CD4-positive, alpha-beta memory T cell (primary cell): ENCODE data around the gene UBC. TPM values are rescaled to one million over a fixed set of nuclear protein-coding genes. Genes with fewer than 3 reads are reported as not detected.

Source experiments
- CTCF ChIA-PET: fragments of 350-600 bp; sonication (Branson Sonifier 250); formaldehyde crosslinking; loops from one replicate; lab custom pipeline; 2021; ENCODE audit warnings: inconsistent platforms; ENCODE audit not compliant: partially characterized antibody; lab: Charles Lee
- POLR2A ChIA-PET: fragments of 350-600 bp; sonication (Branson Sonifier 250); formaldehyde crosslinking; loops from one replicate; lab custom pipeline; 2021; ENCODE audit not compliant: partially characterized antibody; lab: Charles Lee
- DNase-seq, 5 donors: peaks; one replicate each; pipeline versions ENCODE4 v3.0.0 to v3.0.0-alpha.2; 2020 to 2022; ENCODE audit warnings: mixed read lengths in 1 of 5
- H3K27ac ChIP-seq: one replicate; pipeline ENCODE4 v1.7.0; 2013; ENCODE audit warnings: low read depth, low read length
- H3K27me3 ChIP-seq: 2 replicates; pipeline ENCODE4 v1.7.0; 2013; ENCODE audit warnings: mild to moderate bottlenecking, low read length, moderate library complexity; ENCODE audit not compliant: insufficient read depth
- H3K36me3 ChIP-seq: 2 replicates; pipeline ENCODE4 v1.7.0; 2013; ENCODE audit warnings: mild to moderate bottlenecking, low read length, moderate library complexity; ENCODE audit not compliant: insufficient read depth
- H3K4me1 ChIP-seq: 2 replicates; pipeline ENCODE4 v1.7.0; 2013; ENCODE audit warnings: mild to moderate bottlenecking, low read length, moderate library complexity; ENCODE audit not compliant: insufficient read depth
- H3K4me3 ChIP-seq, 2 donors: one replicate each; pipeline ENCODE4 v1.7.0; 2013; ENCODE audit warnings: low read length in 2 of 2, mild to moderate bottlenecking in 1 of 2
- H3K9me3 ChIP-seq, 2 donors: one replicate each; pipeline ENCODE4 v1.7.0; 2013; ENCODE audit warnings: low read length in 2 of 2, control low read depth in 1 of 2; ENCODE audit not compliant: control insufficient read depth in 1 of 2
- H3K27ac Mint-ChIP-seq, 7 donors: one replicate each; pipeline ENCODE4 v1.8.0; 2020 to 2021; ENCODE audit warnings: mixed read lengths in 7 of 7, mild to moderate bottlenecking in 6 of 7, inconsistent platforms in 3 of 7, moderate library complexity in 3 of 7
- H3K27me3 Mint-ChIP-seq, 2 donors: one replicate each; pipeline ENCODE4 v1.8.0; 2020 to 2021; ENCODE audit warnings: mixed read lengths in 2 of 2
- H3K36me3 Mint-ChIP-seq, 2 donors: one replicate each; pipeline ENCODE4 v1.8.0; 2020 to 2021; ENCODE audit warnings: mixed read lengths in 2 of 2, inconsistent platforms in 1 of 2, mild to moderate bottlenecking in 1 of 2
- H3K4me1 Mint-ChIP-seq, 4 donors: one replicate each; pipeline ENCODE4 v1.8.0; 2020 to 2021; ENCODE audit warnings: mixed read lengths in 4 of 4, mild to moderate bottlenecking in 1 of 4
- H3K4me3 Mint-ChIP-seq, 8 donors: one replicate each; pipeline ENCODE4 v1.8.0; 2020 to 2021; ENCODE audit warnings: mixed read lengths in 8 of 8, mild to moderate bottlenecking in 7 of 8, moderate library complexity in 6 of 8, inconsistent platforms in 3 of 8
- H3K9me3 Mint-ChIP-seq, 8 donors: one replicate each; pipeline ENCODE4 v1.8.0; 2020 to 2021; ENCODE audit warnings: mixed read lengths in 8 of 8, mild to moderate bottlenecking in 5 of 8, inconsistent platforms in 3 of 8, moderate library complexity in 1 of 8
- intact Hi-C: fragments of 100-400 bp; cut with micrococcal nuclease; formaldehyde crosslinking; loops from one replicate; pipeline ENCODE4 v1.15.1; 2023
- polyA plus RNA-seq, 2 donors: library from polyadenylated mRNA; unstranded; fragments of 300-500 nt; fragmentation: Illumina TruSeq; gene quantifications; one replicate each; pipeline ENCODE4 v1.2.3, GENCODE V29; 2021
- total RNA-seq, 2 experiments: library from RNA; stranded (reverse); gene quantifications; one replicate each; pipeline ENCODE4 v1.2.3, GENCODE V29; 2021

UBC gene
- total and polyA plus RNA-seq, 4 experiments from 2014 or later, result 853 to 1,668 (median 868) TPM

- H3K36me3 ChIP-seq, result no peaks in the 10 kb centered on the region
- H3K4me3 Mint-ChIP-seq, result peak overlapping the region in 3 of 8 donors; percentile 16 to 37 (median 33)
- DNase-seq, result no peak
- no peak overlapping the region for H3K27ac Mint-ChIP-seq
- no peaks in the 10 kb centered on the region for H3K9me3 ChIP-seq
- peaks cover 5 to 21% (median 12%) of the 10 kb centered on the region in 4 donors for H3K4me1 Mint-ChIP-seq
- H3K27me3 ChIP-seq, result no peaks in the 10 kb centered on the region
- H3K36me3 Mint-ChIP-seq, result no peaks in the 10 kb centered on the region
- peaks cover 1 to 8% of the 10 kb centered on the region in 2 donors for H3K27me3 Mint-ChIP-seq
- peaks cover 12% of the 10 kb centered on the region for H3K4me1 ChIP-seq
- POLR2A ChIA-PET, result no interaction called here
- H3K27ac ChIP-seq, result no peak overlapping the region
- intact Hi-C loops, result no loop called here
- no peak overlapping the region for H3K4me3 ChIP-seq
- CTCF ChIA-PET, result interaction anchor here (0.7 to 1.2 kb wide), 2 partner anchors 40 to 189 kb away, joined by 3 to 4 read pairs; no protein-coding TSS in a partner anchor
- H3K9me3 Mint-ChIP-seq, result no peaks in the 10 kb centered on the region
Measured at GRCh38 chr12:124866195-124866882, 48.1 kb downstream of the UBC start.

GRCh38 chr12:124865728-124866127 lies 48.7 kb downstream of the UBC start:
- Histone ChIP-seq H3K27ac (no peak overlapping the region), H3K4me1 (peaks cover 12% of the 10 kb centered on the region), H3K27me3 (no peaks in the 10 kb centered on the region), H3K4me3 (no peak overlapping the region), H3K36me3 (no peaks in the 10 kb centered on the region), H3K9me3 (no peaks in the 10 kb centered on the region)
- peaks cover 5 to 21% (median 12%) of the 10 kb centered on the region in 4 donors for H3K4me1 Mint-ChIP-seq
- H3K36me3 Mint-ChIP-seq, result no peaks in the 10 kb centered on the region
- H3K9me3 Mint-ChIP-seq, result no peaks in the 10 kb centered on the region
- no peak overlapping the region for H3K27ac Mint-ChIP-seq
- DNase-seq, result no peak
- intact Hi-C loops, result no loop called here
- H3K27me3 Mint-ChIP-seq, result peaks cover 1 to 6% of the 10 kb centered on the region in 2 donors
- ChIA-PET CTCF (interaction anchor here (1.2 kb wide), 1 partner anchor 41 kb away, joined by 3 read pairs; no protein-coding TSS in a partner anchor), POLR2A (no interaction called here)
- H3K4me3 Mint-ChIP-seq, result no peak overlapping the region

GRCh38 chr12:124864326-124864752 lies 50.1 kb downstream of the UBC start:
- Mint-ChIP-seq H3K36me3 (no peaks in the 10 kb centered on the region), H3K27ac (peak overlapping the region in 5 of 7 donors; percentile 35 to 89 (median 85)), H3K27me3 (peaks cover 3 to 4% of the 10 kb centered on the region in 2 donors), H3K4me1 (peaks cover 5 to 21% (median 12%) of the 10 kb centered on the region in 4 donors), H3K4me3 (peak overlapping the region; percentile 68 to 84 (median 80)), H3K9me3 (no peaks in the 10 kb centered on the region)
- no peaks in the 10 kb centered on the region for H3K36me3 ChIP-seq
- peak overlapping the region in 1 of 2 donors; percentile 46 for H3K4me3 ChIP-seq
- H3K27ac ChIP-seq, result no peak overlapping the region
- intact Hi-C loops, result loop anchor here (5.0 kb wide), 2 partner anchors 33 to 123 kb away; partner anchors contain the start of gene DHX37
- no peaks in the 10 kb centered on the region for H3K27me3 ChIP-seq
- peaks cover 12% of the 10 kb centered on the region for H3K4me1 ChIP-seq
- CTCF ChIA-PET, result interaction anchor here (1.0 kb wide), 1 partner anchor 75 kb away, joined by 3 read pairs; no protein-coding TSS in a partner anchor
- no peaks in the 10 kb centered on the region for H3K9me3 ChIP-seq
- DNase-seq, result no peak
- POLR2A ChIA-PET, result interaction anchor here (1.0 kb wide), 1 partner anchor 50 kb away, joined by 4 read pairs; the partner anchor contains the start of gene UBC

GRCh38 chr12:124863416-124864325 lies 50.8 kb downstream of the UBC start, which contains the start of gene SCARB1:
TSS of gene SCARB1 (minus strand) at chr12:124863864. CDS start at chr12:124863720, 144 bp downstream.
- H3K36me3 Mint-ChIP-seq, result no peaks in the 10 kb centered on the region
- Histone ChIP-seq H3K27me3 (no peaks in the 10 kb centered on the region), H3K27ac (no peak within 1 kb of the TSS), H3K36me3 (no peaks in the 10 kb centered on the region), H3K4me3 (peak within 1 kb of the TSS; percentile 34 to 66), H3K9me3 (no peaks in the 10 kb centered on the region), H3K4me1 (peaks cover 12% of the 10 kb centered on the region)
- peaks cover 0 to 3% of the 10 kb centered on the region in 2 donors for H3K27me3 Mint-ChIP-seq
- peaks cover 5 to 21% (median 12%) of the 10 kb centered on the region in 4 donors for H3K4me1 Mint-ChIP-seq
- intact Hi-C loops, result loop anchor here (5.0 kb wide), 2 partner anchors 34 to 124 kb away; partner anchors contain the start of gene DHX37
- peak within 1 kb of the TSS; percentile 76 to 86 (median 81) for H3K4me3 Mint-ChIP-seq
- DNase-seq, result peak; percentile 68 to 76 (median 70)
- H3K9me3 Mint-ChIP-seq, result no peaks in the 10 kb centered on the region
- CTCF ChIA-PET, result interaction anchor here (1.0 kb wide), 1 partner anchor 76 kb away, joined by 3 read pairs; no protein-coding TSS in a partner anchor
- peak within 1 kb of the TSS in 6 of 7 donors; percentile 54 to 89 (median 81) for H3K27ac Mint-ChIP-seq
- POLR2A ChIA-PET, result interaction anchor here (1.0 to 1.5 kb wide), 2 partner anchors 50 to 58 kb away, joined by 4 to 6 read pairs; partner anchors contain the start of gene UBC

- peak in 4 of 5 donors; percentile 7 to 41 (median 12) for DNase-seq
- intact Hi-C loops, result loop anchor here (5.0 kb wide), 2 partner anchors 34 to 124 kb away; partner anchors contain the start of gene DHX37
- H3K4me1 Mint-ChIP-seq, result peaks cover 5 to 21% (median 12%) of the 10 kb centered on the region in 4 donors
- POLR2A ChIA-PET, result interaction anchor here (1.3 to 1.5 kb wide), 2 partner anchors 59 to 407 kb away, joined by 4 to 6 read pairs; no protein-coding TSS in a partner anchor
- H3K27ac ChIP-seq, result no peak overlapping the region
- H3K4me1 ChIP-seq, result peaks cover 12% of the 10 kb centered on the region
- H3K27ac Mint-ChIP-seq, result peak overlapping the region in 3 of 7 donors; percentile 46 to 72 (median 54)
- H3K27me3 Mint-ChIP-seq, result peaks cover 0 to 3% of the 10 kb centered on the region in 2 donors
- CTCF ChIA-PET, result no interaction called here
- H3K27me3 ChIP-seq, result no peaks in the 10 kb centered on the region
- H3K4me3 Mint-ChIP-seq, result peak overlapping the region; percentile 74 to 86 (median 80)
- peak overlapping the region; percentile 34 to 66 for H3K4me3 ChIP-seq
- H3K9me3 Mint-ChIP-seq, result no peaks in the 10 kb centered on the region
- no peaks in the 10 kb centered on the region for H3K36me3 Mint-ChIP-seq
- no peaks in the 10 kb centered on the region for H3K9me3 ChIP-seq
- no peaks in the 10 kb centered on the region for H3K36me3 ChIP-seq
Measured at GRCh38 chr12:124862768-124863415, 51.6 kb downstream of the UBC start.

GRCh38 chr12:124861898-124862676 lies 52.4 kb downstream of the UBC start:
- Mint-ChIP-seq H3K9me3 (no peaks in the 10 kb centered on the region), H3K4me3 (peak overlapping the region; percentile 8 to 86 (median 78)), H3K4me1 (peaks cover 5 to 21% (median 12%) of the 10 kb centered on the region in 4 donors), H3K27ac (peak overlapping the region in 2 of 7 donors; percentile 46 to 54), H3K36me3 (no peaks in the 10 kb centered on the region), H3K27me3 (peaks cover 0 to 3% of the 10 kb centered on the region in 2 donors)
- Histone ChIP-seq H3K27ac (no peak overlapping the region), H3K27me3 (no peaks in the 10 kb centered on the region), H3K4me3 (no peak overlapping the region), H3K9me3 (no peaks in the 10 kb centered on the region), H3K36me3 (no peaks in the 10 kb centered on the region), H3K4me1 (peaks cover 12% of the 10 kb centered on the region)
- intact Hi-C loops, result loop anchor here (5.0 kb wide), 2 partner anchors 35 to 125 kb away; partner anchors contain the start of gene DHX37
- DNase-seq, result no peak
- ChIA-PET POLR2A (interaction anchor here (1.3 to 1.5 kb wide), 2 partner anchors 59 to 406 kb away, joined by 4 to 6 read pairs; no protein-coding TSS in a partner anchor), CTCF (no interaction called here)
